GM21529 (cell line): ENCODE data around the gene AGA.

ENCODE experiments used
- ATAC-seq: cut with Tn5 transposase; IDR thresholded peaks from one replicate; pipeline ENCODE4 v1.9.1; 2021; ENCODE audit not compliant: unreplicated experiment

The AGA gene

DNA sequence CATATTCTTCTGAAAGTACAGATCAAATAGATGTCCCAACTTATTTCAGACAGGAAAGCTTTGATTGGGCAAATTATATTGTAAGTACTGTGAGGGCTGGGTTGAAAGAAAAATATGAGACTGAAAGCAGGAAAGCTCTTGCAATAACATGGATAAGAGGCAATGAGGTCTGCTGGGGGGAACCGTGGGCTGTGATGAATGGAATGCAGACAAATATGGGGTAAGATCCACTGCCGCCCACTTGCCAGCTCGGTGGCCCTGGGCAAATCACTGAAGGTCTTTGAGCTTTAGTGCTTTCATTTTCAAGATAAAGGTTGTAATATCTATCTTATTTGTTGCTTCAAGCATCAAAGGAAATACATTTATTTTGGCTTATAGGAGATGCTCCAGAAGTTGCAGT is 51.0 kb downstream of the AGA start:
- ATAC-seq = no peak

DNA sequence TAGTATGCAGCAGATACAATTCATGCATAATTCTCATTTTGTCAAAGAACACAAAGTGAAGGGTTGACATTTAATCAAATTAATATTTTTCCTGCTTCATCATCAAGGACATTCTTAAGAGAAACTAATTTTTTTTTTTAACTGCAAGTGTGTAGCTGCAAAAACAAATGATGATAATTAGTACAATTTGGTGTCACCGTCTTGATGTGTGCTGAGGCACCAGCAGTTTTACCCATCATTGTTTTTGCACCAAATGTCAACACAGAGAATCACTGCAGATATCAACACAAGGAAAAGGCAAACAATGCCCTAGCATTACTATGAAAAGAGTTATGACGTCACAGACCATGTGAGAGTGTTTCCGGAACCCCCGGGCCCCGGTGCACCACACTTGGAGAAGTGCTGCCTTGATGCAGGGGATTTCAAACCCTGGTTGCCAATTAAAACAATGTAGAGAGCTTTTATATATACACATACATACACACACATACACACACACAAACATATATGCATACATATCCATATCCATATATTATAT is 55.9 kb downstream of the AGA start:
- ATAC-seq = no peak

DNA sequence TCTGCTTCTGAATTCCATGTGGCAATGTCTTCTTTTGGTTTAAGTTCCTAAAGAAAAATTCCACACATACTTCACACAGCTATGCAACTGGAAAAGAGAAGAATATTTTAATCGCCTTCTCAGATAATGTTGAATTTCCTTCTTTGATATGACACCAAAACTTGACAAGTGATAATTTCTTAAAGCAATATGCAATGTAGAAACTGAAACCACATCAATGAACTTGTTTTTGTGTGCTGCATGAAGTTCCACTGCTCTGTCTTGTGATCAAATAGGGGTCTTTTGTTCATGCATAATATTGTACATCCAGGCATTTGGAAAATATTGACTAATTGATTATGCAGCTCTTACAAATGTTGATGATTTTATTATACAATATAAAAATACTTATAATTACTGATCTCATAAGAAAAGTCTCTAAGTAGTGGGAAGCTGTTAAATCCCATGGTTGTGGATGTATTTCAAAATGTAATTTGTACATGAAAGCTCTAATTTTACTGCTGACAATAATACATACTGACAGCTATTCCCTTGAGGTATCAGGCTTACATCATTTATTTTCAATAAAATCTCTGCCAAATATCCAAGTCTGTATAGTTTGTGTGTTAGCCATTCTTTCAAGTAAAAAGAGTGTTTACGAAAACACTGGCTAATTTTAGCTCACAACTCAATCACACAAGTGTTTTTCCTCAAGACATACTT is 56.5 kb downstream of the AGA start:
- no peak for ATAC-seq

DNA sequence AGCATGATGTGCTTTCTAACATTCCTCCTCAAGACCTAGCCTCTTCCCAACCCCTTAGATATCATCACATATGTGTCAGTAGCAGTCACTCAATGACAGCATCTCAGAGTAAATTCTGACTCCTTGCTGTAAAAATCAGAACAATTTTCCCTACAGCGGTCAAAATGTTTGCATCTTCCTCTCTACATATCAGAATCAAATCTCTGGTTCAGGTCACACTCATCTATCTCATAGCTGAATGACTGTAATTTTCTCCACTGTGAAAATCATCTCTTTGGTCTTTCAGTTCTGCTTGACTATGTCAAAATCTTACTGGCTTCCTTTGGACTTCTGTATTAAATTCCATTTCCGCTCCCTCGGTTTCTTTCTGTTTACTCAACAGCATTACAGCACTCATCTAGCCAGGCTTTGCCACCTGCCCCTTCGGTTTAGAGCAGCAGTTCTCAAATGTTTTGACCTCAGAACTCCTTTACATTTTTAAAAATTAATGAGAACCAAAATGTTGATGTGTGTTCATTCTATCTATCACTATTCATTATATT is 57.3 kb downstream of the AGA start:
- ATAC-seq = no peak

DNA sequence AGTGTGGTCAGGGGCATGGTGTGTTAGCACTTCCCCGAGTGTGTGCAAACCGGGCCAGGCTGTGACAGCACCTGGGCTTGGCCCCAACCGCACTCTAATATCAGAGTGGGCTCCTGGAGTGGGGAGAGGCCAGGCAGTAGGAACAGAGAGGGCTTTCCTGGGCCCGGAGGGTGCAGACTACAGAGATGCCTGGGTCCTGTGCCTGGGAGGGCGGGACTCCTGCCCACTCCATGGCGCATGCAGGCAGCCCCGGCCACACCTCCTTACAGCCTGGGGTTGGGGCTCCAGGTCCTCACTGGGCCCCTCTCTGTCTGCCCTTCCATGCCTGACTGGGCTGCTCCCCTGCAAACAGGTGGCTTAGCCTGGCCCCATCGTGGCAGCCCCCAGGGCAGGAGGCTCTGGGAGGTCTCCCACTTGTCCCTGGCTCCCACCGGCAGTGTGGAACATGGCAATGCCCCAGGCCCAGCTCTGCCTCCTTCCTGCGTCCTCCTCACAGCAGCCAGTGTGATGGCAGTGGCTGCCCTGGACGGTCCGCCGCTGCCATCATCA is 60.4 kb downstream of the AGA start:
- ATAC-seq = no peak
